ENCODE measurements around the gene NUMA1.

- TF ChIP-seq CTCF (IDR thresholded peaks at IDR 0.05; ENCODE audit: control extremely low read depth in 1 of 3, insufficient read depth in 1 of 3, low read depth in 1 of 3, low read length in 3 of 3), result no peak
- no peak for TF ChIP-seq SUZ12 (IDR thresholded peaks at IDR 0.05; ENCODE audit: low read length)
- TF ChIP-seq GABPA (IDR thresholded peaks at IDR 0.05; ENCODE audit: borderline replicate concordance, insufficient read depth, low read length), result no peak
- TF ChIP-seq EZH2 (IDR thresholded peaks at IDR 0.05; ENCODE audit: low read depth, low read length, severe bottlenecking), result no peak
- no peak for TF ChIP-seq RAD21 (IDR thresholded peaks at IDR 0.05 in 1 of 2, conservative IDR thresholded peaks at IDR 0.05 in 1 of 2; ENCODE audit: low read depth in 2 of 2, low read length in 2 of 2)
- no peak for TF ChIP-seq EP300 (IDR thresholded peaks at IDR 0.05; ENCODE audit: borderline replicate concordance in 1 of 2, low read depth in 2 of 2, low read length in 2 of 2)
Observed at GRCh38 chr11:71988050-71988449, 92.3 kb downstream of the NUMA1 start.
